NCI-H2029 (cell line): ENCODE data around the gene FAM83E.
"Not testable (repeated sequence)": the region's sequence is repeated elsewhere in the genome, so short reads cannot be mapped to it uniquely, and the experiment has no call there.

Source experiments
- DNase-seq: peaks from one replicate; lab custom pipeline; 2025; lab: John Stamatoyannopoulos, UW

The FAM83E gene

GRCh38 chr19:48611872-48612271, 3.0 kb downstream of the FAM83E start:
- DNase-seq, result no peak

GRCh38 chr19:48609571-48610108, 5.2 kb downstream of the FAM83E start:
- DNase-seq, result no peak

- DNase-seq, result peak; percentile 31
Observed at GRCh38 chr19:48608798-48609263, 6.0 kb downstream of the FAM83E start.

- no peak for DNase-seq
Observed at GRCh38 chr19:48607359-48607755, 7.5 kb downstream of the FAM83E start.

GRCh38 chr19:48606463-48607358, 8.2 kb downstream of the FAM83E start, which contains the start of gene SPACA4:
TSS of gene SPACA4 (plus strand) at chr19:48606742. CDS start at chr19:48606979, 237 bp downstream.
- no peak for DNase-seq

- DNase-seq, result no peak
Observed at GRCh38 chr19:48603850-48604249, 11.0 kb downstream of the FAM83E start.

- no peak for DNase-seq
Observed at GRCh38 chr19:48603449-48603848, 11.4 kb downstream of the FAM83E start.

GRCh38 chr19:48603001-48603400, 11.9 kb downstream of the FAM83E start:
- DNase-seq, result no peak

- DNase-seq, result no peak
Observed at GRCh38 chr19:48600679-48601417, 14.0 kb downstream of the FAM83E start.

- DNase-seq, result no peak
Observed at GRCh38 chr19:48598996-48599700, 15.7 kb downstream of the FAM83E start.

- DNase-seq, result no peak
Observed at GRCh38 chr19:48596679-48597465, 18.0 kb downstream of the FAM83E start.

GRCh38 chr19:48596237-48596636, 18.6 kb downstream of the FAM83E start:
- no peak for DNase-seq

- no peak for DNase-seq
Observed at GRCh38 chr19:48595833-48596232, 19.0 kb downstream of the FAM83E start.

GRCh38 chr19:48595171-48595570, 19.7 kb downstream of the FAM83E start:
- no peak for DNase-seq

GRCh38 chr19:48591021-48591420, 23.9 kb downstream of the FAM83E start:
- no peak for DNase-seq

- DNase-seq, result peak; percentile 82
Observed at GRCh38 chr19:48588670-48589401, 26.0 kb downstream of the FAM83E start.

- no peak for DNase-seq
Observed at GRCh38 chr19:48587387-48587786, 27.5 kb downstream of the FAM83E start.

- no peak for DNase-seq
Observed at GRCh38 chr19:48582168-48582567, 32.7 kb downstream of the FAM83E start.

- DNase-seq, result no peak
Observed at GRCh38 chr19:48578891-48579290, 36.0 kb downstream of the FAM83E start.

GRCh38 chr19:48577908-48578307, 37.0 kb downstream of the FAM83E start:
- not testable (repeated sequence) for DNase-seq
